GM12892 (cell line): Measurements from ENCODE around the gene SNU13.
"Not testable (repeated sequence)": the region's sequence is repeated elsewhere in the genome, so short reads cannot be mapped to it uniquely, and the experiment has no call there.

Experiments
- DNase-seq: peaks from one replicate; pipeline ENCODE4 v3.0.0; 2011; ENCODE audit not compliant: insufficient read length
- FAIRE-seq: peaks from 2 replicates; lab custom pipeline; 2011; peaks lifted over from hg19 to GRCh38; lab: Jason Lieb, UNC
- POLR2A ChIP-seq: IDR thresholded peaks from 2 replicates; pipeline ENCODE4 v1.6.1; 2011; ENCODE audit warnings: low read depth, low read length, control low read depth
- POLR2AphosphoS5 ChIP-seq: IDR thresholded peaks from 2 replicates; pipeline ENCODE4 v1.6.1; 2011; ENCODE audit warnings: low read depth, low read length, control low read depth
- TAF1 ChIP-seq: IDR thresholded peaks from 2 replicates; pipeline ENCODE4 v1.6.1; 2011; ENCODE audit warnings: low read depth, mild to moderate bottlenecking, control low read depth, low read length, borderline replicate concordance

Gene SNU13

DNA sequence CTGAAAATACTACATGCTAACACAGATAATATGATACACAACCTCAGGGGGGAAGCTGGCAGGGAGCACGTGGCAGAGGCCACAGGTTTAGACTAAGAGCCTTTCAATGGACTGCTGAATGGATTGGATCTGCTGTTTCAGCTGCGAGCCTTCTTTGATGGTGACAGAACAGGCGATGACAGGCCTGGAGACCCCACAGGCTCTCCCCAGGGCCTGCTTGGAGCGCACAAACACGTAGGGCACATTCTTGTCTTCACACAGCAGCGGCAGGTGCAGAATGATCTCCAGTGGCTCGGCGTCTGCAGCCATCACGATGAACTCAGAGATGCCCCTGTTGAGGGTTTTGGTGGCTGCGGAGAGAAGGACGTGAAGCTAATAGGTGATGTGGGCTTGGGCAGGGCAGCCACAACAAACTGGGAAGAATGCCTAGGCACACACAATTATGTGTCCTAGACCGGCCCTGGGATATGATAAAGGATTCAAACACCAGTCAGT is 13.8 kb downstream of the SNU13 start:
- DNase-seq (no peak), FAIRE-seq (no peak)
- TF ChIP-seq POLR2AphosphoS5 (no peak), TAF1 (no peak), POLR2A (no peak)

GRCh38 chr22:41672780-41673509 is 15.7 kb downstream of the SNU13 start:
- DNase-seq (no peak), FAIRE-seq (no peak)
- TF ChIP-seq TAF1 (no peak), POLR2A (no peak), POLR2AphosphoS5 (no peak)

DNA sequence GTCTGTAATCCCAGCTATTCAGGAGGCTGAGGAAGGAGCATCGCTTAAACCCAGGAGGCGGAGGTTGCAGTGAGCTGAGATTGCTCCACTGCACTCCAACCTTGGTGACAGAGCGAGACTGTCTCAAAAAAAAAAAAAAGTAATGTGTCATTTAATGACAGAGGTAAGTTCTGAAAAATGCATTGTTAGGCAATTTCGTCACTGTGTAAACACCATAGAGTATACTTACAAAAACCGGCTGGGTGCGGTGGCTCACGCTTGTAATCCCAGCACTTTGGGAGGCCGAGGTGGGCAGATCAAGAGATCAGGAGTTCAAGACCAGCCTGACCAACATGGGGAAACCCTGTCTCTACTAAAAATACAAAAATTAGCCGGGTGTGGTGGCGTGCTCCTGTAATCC is 16.6 kb downstream of the SNU13 start:
- not testable (repeated sequence) for FAIRE-seq, DNase-seq

DNA sequence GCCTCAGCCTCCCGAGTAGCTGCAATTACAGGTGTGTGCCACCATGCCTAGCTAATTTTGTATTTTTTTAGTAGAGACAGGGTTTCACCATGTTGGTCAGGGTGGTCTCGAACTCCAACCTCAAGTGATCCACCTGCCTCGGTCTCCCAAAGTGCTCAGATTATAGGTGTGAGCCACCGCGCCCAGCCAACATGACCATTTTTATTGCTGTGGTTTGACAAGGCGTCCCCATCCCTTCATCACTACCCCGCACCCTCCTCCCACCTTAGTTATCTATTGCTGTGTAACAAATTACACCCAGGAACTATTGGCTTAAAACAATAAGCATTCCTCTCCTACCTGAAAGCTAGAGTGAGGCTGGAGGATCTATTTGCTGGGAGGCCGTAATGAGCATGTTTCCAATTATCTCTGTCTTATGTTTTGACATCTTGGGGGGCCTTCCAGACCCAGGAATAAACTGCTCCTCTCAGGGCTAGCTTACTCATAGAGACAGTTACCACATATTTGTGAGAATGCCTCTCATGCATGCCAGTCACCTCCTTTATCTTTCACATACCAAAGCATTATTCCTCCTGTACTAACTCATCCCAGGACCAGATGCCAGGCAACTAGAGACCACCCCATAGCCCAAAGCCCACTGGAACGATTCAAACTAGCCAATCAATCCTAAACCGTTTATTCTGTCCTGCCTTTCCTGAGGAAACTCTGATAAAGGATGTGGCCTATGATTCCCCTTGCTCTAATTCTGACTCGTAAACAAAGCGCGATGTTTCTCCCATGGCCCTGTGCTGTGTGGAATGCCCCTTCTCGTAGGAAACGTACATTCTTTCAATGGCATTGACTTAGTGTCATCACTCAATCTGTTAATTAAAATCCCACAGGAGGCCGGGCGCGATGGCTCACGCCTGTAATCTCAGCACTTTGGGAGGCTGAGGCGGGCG is 19.4 kb downstream of the SNU13 start:
- TF ChIP-seq POLR2AphosphoS5: no peak
- TF ChIP-seq TAF1: no peak
- no peak for TF ChIP-seq POLR2A
- DNase-seq: no peak
- no peak for FAIRE-seq

DNA sequence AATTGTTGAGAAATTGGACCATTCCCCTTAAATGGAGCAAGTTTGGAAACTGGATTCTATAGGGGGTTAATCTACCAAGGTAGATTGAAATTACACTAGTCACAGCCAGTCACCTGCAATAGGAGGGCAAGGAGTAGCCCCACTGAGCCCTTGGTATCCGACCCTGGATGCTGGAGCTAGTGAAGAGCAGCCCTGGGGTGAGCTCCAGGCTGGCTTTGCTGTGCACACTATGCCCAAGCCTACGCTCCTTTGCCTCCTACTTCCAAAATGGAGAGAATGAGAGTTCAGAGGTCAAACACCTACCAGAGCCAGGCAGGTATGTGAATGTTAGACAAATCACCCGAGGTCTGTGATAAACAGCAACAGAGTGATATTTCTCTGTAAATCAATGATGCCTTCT is 23.7 kb downstream of the SNU13 start:
- DNase-seq: no peak
- no peak for FAIRE-seq
- TF ChIP-seq POLR2AphosphoS5 (no peak), TAF1 (no peak), POLR2A (no peak)

GRCh38 chr22:41664490-41664889 is 24.2 kb downstream of the SNU13 start:
- DNase-seq (no peak), FAIRE-seq (no peak)
- 0 out of 2 replicates have a peak, but pooled peaks have one; percentile 48 for TF ChIP-seq POLR2AphosphoS5
- TF ChIP-seq POLR2A: no peak

DNA sequence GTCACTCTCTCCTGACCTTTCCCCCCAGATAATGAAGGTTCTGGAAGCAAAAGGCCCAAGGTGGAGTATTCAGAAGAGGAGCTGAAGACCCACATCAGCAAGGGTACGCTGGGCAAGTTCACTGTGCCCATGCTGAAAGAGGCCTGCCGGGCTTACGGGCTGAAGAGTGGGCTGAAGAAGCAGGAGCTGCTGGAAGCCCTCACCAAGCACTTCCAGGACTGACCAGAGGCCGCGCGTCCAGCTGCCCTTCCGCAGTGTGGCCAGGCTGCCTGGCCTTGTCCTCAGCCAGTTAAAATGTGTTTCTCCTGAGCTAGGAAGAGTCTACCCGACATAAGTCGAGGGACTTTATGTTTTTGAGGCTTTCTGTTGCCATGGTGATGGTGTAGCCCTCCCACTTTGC is 25.1 kb downstream of the SNU13 start:
- not testable (repeated sequence) for DNase-seq, FAIRE-seq

DNA sequence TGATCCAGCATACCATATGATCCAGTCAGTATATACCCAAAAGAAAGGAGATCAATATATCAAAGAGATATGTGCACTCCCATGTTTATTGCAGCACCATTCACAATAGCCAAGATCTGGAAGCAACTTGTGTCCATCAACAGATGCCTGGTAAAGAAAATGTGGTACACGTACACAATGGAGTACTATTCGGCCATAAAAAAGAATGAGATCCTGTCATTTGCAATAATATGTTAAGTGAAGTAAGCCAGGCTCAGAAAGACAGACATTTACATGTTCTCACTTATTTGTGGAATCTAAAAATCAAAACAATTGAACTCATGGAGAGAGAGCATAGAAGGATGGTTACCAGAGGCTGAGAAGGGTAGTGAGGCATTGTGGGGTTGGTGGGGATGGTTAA is 27.0 kb downstream of the SNU13 start:
- TF ChIP-seq TAF1: no peak
- no peak for TF ChIP-seq POLR2A
- TF ChIP-seq POLR2AphosphoS5: no peak
- FAIRE-seq (no peak), DNase-seq (no peak)

GRCh38 chr22:41661088-41661487 is 27.6 kb downstream of the SNU13 start:
- DNase-seq (no peak), FAIRE-seq (no peak)
- TF ChIP-seq TAF1 (no peak), POLR2A (no peak), POLR2AphosphoS5 (no peak)

DNA sequence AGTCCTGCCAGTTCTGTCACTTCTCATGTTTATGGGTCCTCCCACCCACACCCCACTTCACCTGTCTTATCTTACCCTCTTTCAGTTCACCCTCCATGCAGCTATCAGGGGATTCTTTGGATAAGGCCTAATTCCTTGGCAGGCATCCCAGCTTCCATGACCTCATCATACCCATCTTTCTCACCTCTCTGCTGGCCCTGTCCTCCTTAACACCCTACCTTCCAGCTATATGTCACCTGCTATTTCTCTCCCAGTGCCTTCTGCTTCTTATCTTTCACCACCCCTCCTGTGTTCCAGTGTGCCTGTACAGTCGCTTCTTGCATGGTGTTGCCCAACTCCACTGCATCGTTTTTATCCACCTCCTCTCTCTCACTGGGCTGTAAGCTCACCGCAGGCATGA is 28.3 kb downstream of the SNU13 start:
- TF ChIP-seq TAF1 (no peak), POLR2A (no peak), POLR2AphosphoS5 (no peak)
- no peak for FAIRE-seq
- no peak for DNase-seq

- DNase-seq: no peak
- no peak for TF ChIP-seq TAF1
- TF ChIP-seq POLR2AphosphoS5: no peak
- no peak for TF ChIP-seq POLR2A
- FAIRE-seq: no peak
These were observed 28.7 kb downstream of the SNU13 start for GRCh38 chr22:41659941-41660340.

- FAIRE-seq (no peak), DNase-seq (no peak)
- TF ChIP-seq POLR2A (no peak), TAF1 (no peak), POLR2AphosphoS5 (no peak)
These were observed 29.8 kb downstream of the SNU13 start for GRCh38 chr22:41658869-41659268.
